ENCODE data around the gene MATN3. TPM values are rescaled to one million over a fixed set of nuclear protein-coding genes. Genes with fewer than 3 reads are reported as not detected.

The MATN3 gene
- total and polyA plus RNA-seq, 9 of the 15 experiments (the other 6 are each of a cell fraction or from before 2014, with no cell fraction given) = not detected

DNA sequence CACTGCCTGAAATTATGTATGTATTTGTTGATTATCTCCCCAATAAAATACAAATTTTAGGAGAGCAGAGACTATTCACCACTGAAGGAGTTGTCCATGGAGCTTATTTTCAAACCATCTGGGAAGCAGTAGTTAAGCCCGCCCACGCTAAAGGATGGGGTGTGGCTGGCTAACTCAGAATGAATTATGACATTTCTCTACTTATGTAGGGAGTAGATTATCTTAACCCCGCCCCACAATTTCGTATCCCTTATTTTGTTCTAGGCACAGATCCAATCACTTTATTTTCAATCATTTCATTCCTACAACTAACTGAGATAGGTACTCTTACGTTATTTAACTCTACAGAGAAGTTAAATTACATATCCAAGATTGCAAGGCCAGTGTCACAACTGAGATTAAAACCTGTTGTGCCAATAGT, 40.4 kb upstream of the MATN3 start (continued):
- TF ChIP-seq ZNF699 (CRISPR knock-in tag; IDR thresholded peaks at IDR 0.05; ENCODE audit: insufficient replicate concordance) (no peak), ZNF830 (CRISPR knock-in tag; IDR thresholded peaks at IDR 0.05) (no peak), HMG20B (CRISPR knock-in tag; IDR thresholded peaks at IDR 0.05) (no peak), ARID2 (IDR thresholded peaks at IDR 0.05) (no peak), ZBED1 (IDR thresholded peaks at IDR 0.05) (no peak), ARID1B (IDR thresholded peaks at IDR 0.05) (peak; percentile 82), RCOR1 (IDR thresholded peaks at IDR 0.05; ENCODE audit: borderline replicate concordance in 1 of 2, low read depth in 2 of 2, low read length in 2 of 2) (peak in 1 of 2 experiments; percentile 68; a peak in 1 of 4 replicates), ZNF347 (CRISPR knock-in tag; IDR thresholded peaks at IDR 0.05; ENCODE audit: low read depth) (no peak), NFATC3 (IDR thresholded peaks at IDR 0.05) (no peak), JUNB (CRISPR knock-in tag; conservative IDR thresholded peaks at IDR 0.05) (no peak), MTA1 (IDR thresholded peaks at IDR 0.05; ENCODE audit: borderline replicate concordance) (no peak), POLR2AphosphoS5 (IDR thresholded peaks at IDR 0.05; ENCODE audit: control insufficient read depth, insufficient read depth, low read depth, low read length) (peak; percentile 73; the same call in 1 of the 2 replicates), KAT2B (IDR thresholded peaks at IDR 0.05; ENCODE audit: low read depth, low read length) (no peak)
- TF ChIP-seq, protein P1, sequence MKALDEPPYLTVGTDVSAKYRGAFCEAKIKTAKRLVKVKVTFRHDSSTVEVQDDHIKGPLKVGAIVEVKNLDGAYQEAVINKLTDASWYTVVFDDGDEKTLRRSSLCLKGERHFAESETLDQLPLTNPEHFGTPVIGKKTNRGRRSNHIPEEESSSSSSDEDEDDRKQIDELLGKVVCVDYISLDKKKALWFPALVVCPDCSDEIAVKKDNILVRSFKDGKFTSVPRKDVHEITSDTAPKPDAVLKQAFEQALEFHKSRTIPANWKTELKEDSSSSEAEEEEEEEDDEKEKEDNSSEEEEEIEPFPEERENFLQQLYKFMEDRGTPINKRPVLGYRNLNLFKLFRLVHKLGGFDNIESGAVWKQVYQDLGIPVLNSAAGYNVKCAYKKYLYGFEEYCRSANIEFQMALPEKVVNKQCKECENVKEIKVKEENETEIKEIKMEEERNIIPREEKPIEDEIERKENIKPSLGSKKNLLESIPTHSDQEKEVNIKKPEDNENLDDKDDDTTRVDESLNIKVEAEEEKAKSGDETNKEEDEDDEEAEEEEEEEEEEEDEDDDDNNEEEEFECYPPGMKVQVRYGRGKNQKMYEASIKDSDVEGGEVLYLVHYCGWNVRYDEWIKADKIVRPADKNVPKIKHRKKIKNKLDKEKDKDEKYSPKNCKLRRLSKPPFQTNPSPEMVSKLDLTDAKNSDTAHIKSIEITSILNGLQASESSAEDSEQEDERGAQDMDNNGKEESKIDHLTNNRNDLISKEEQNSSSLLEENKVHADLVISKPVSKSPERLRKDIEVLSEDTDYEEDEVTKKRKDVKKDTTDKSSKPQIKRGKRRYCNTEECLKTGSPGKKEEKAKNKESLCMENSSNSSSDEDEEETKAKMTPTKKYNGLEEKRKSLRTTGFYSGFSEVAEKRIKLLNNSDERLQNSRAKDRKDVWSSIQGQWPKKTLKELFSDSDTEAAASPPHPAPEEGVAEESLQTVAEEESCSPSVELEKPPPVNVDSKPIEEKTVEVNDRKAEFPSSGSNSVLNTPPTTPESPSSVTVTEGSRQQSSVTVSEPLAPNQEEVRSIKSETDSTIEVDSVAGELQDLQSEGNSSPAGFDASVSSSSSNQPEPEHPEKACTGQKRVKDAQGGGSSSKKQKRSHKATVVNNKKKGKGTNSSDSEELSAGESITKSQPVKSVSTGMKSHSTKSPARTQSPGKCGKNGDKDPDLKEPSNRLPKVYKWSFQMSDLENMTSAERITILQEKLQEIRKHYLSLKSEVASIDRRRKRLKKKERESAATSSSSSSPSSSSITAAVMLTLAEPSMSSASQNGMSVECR (CRISPR knock-in tag; IDR thresholded peaks at IDR 0.05) = no peak
- TF ChIP-seq, protein P2, sequence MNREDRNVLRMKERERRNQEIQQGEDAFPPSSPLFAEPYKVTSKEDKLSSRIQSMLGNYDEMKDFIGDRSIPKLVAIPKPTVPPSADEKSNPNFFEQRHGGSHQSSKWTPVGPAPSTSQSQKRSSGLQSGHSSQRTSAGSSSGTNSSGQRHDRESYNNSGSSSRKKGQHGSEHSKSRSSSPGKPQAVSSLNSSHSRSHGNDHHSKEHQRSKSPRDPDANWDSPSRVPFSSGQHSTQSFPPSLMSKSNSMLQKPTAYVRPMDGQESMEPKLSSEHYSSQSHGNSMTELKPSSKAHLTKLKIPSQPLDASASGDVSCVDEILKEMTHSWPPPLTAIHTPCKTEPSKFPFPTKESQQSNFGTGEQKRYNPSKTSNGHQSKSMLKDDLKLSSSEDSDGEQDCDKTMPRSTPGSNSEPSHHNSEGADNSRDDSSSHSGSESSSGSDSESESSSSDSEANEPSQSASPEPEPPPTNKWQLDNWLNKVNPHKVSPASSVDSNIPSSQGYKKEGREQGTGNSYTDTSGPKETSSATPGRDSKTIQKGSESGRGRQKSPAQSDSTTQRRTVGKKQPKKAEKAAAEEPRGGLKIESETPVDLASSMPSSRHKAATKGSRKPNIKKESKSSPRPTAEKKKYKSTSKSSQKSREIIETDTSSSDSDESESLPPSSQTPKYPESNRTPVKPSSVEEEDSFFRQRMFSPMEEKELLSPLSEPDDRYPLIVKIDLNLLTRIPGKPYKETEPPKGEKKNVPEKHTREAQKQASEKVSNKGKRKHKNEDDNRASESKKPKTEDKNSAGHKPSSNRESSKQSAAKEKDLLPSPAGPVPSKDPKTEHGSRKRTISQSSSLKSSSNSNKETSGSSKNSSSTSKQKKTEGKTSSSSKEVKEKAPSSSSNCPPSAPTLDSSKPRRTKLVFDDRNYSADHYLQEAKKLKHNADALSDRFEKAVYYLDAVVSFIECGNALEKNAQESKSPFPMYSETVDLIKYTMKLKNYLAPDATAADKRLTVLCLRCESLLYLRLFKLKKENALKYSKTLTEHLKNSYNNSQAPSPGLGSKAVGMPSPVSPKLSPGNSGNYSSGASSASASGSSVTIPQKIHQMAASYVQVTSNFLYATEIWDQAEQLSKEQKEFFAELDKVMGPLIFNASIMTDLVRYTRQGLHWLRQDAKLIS (CRISPR knock-in tag; IDR thresholded peaks at IDR 0.05) = no peak
- TF ChIP-seq, protein P3, sequence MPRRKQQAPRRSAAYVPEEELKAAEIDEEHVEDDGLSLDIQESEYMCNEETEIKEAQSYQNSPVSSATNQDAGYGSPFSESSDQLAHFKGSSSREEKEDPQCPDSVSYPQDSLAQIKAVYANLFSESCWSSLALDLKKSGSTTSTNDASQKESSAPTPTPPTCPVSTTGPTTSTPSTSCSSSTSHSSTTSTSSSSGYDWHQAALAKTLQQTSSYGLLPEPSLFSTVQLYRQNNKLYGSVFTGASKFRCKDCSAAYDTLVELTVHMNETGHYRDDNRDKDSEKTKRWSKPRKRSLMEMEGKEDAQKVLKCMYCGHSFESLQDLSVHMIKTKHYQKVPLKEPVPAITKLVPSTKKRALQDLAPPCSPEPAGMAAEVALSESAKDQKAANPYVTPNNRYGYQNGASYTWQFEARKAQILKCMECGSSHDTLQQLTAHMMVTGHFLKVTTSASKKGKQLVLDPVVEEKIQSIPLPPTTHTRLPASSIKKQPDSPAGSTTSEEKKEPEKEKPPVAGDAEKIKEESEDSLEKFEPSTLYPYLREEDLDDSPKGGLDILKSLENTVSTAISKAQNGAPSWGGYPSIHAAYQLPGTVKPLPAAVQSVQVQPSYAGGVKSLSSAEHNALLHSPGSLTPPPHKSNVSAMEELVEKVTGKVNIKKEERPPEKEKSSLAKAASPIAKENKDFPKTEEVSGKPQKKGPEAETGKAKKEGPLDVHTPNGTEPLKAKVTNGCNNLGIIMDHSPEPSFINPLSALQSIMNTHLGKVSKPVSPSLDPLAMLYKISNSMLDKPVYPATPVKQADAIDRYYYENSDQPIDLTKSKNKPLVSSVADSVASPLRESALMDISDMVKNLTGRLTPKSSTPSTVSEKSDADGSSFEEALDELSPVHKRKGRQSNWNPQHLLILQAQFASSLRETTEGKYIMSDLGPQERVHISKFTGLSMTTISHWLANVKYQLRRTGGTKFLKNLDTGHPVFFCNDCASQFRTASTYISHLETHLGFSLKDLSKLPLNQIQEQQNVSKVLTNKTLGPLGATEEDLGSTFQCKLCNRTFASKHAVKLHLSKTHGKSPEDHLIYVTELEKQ (CRISPR knock-in tag; IDR thresholded peaks at IDR 0.05) = no peak
- TF ChIP-seq, protein P4, sequence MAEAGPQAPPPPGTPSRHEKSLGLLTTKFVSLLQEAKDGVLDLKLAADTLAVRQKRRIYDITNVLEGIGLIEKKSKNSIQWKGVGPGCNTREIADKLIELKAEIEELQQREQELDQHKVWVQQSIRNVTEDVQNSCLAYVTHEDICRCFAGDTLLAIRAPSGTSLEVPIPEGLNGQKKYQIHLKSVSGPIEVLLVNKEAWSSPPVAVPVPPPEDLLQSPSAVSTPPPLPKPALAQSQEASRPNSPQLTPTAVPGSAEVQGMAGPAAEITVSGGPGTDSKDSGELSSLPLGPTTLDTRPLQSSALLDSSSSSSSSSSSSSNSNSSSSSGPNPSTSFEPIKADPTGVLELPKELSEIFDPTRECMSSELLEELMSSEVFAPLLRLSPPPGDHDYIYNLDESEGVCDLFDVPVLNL (CRISPR knock-in tag; IDR thresholded peaks at IDR 0.05; ENCODE audit: low read depth) = no peak

Measured in K562 (cell line).